HG02885 (cell line): ENCODE results near the gene GALNT2.

Experiments used
- ATAC-seq: cut with Tn5 transposase; IDR thresholded peaks from one replicate; pipeline ENCODE4 v1.9.1; 2021; ENCODE audit warnings: mild to moderate bottlenecking; ENCODE audit not compliant: unreplicated experiment, poor library complexity

Gene GALNT2

DNA sequence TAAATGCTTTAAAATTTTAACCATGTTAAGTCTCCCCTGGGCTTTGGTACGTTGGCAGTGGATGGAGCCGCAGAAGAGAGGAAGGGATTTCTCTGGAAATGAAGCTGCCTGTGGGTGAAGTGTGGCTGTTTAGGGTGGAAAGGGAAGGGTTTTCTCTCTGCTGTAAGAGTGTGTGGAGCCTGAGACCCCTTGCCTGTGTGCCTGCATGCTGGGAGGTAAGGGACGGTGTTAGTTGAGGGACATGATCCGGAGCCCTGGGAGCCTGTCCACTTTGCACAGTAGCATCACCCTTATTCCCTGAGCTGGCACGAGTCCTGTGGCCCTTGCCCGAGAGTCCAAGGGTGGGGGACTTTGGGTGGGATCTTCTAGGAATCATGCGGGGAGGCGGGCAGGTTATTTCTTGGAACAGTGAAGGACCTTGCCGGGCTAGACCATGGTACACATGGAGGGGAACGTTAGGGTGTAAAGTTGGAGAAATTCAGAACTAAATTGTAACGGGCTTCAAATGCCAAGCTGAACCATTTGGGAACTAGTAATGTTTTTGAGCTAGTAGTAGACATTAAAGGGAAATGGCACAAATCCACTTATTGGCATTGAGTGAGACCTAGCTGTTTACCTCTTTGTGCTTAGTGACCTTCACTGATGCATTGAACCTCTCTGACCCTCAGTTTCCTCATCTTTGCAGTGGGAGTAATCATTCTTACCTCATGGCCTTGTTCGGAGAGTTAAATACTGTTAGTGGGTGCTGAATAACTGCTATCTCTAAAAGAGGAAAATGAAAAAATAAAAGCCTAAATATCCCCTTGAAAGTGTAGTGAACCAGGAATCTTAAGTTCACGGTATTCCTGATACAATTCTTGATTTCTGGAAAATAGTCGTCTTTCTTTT lies 3.5 kb downstream of the GALNT2 start:
- ATAC-seq = no peak

DNA sequence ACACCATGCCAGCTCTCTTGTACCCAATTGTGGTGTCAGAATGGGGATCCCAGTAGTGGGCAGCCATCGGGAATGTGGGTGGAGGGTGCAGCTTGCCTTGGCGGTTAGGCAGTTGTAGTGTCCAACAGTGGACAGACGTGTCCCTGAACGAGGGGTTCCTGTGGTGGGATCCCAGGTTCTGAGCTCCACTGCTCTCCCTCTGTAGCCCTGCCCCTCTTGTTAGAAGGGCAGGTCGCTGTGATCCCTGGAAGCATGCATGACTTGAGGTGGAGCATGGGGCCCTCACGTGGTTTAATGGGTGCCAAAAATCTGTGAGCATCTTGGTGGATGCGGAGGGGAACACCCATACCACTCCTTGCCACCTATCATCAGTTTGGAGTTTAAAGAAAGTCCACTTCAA lies 4.3 kb downstream of the GALNT2 start:
- no peak for ATAC-seq

DNA sequence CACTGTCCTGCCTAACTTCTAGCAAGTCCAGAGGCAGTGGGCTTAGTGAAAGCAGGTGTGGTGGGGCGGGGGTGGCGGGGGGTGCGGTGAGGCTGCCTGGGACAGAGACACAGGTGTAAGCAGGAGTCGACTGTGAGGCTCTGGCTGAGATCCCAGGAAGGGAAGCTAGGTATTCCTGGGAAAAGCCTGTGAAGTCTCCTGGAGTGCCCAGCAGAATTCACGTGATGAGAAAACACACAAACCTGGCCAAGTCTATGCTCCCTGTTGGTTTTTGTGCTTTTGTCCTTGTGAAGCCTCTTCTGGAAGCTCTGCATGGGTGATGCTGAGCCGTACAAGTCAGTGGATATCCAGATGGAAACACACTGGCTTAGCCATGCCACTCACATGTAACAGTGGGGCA lies 5.3 kb downstream of the GALNT2 start:
- ATAC-seq = no peak

DNA sequence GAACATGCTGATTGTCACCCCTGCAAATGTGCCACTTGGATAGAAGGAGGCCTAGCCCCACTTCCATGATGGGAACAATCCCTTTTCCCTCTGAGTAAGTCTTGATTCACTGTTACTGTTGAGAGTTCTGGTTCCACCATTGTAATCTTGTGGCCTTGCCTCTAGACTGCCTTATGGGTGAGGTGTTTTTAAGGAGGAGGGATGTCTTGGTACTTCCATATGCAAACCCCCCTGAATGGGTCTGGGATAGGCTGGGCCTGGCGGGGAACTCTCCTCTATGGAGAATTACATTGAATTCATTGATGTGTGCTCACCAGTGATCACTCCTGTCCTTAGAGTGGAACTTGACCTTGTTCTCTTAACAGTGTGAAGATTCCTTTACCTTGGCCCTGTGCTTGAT lies 5.8 kb downstream of the GALNT2 start:
- no peak for ATAC-seq

DNA sequence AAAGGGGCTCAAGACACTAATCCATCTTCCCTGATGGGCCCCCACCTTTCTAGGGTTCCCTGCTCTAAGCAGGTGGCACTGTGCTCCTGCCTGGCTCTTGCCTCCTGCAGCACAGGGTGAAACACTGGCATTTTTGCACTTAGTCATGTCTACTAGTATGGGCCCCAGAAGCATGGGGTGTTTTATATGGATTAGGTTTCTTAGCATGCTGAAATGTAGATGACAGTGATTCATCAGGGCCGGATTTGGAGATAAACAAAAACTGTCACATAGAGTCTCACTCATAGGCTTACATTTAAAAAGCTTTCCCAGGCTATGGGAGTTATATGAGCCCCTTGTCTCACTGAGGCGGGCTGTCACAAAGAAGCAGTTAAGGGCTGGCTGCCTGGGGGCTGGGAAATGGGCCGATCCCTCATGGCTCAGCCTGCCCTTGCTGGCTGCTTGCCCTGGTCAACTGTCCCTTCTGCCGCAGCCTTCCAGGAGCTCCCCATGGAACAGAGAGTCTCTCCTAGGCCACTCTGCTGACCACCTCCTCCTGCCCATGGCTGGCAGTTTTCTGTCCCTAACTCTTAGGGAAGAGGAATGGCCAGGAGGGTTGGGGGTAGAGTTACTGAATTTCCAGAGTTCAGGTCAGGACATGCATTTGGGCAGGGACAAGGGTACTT lies 6.5 kb downstream of the GALNT2 start:
- ATAC-seq = no peak

DNA sequence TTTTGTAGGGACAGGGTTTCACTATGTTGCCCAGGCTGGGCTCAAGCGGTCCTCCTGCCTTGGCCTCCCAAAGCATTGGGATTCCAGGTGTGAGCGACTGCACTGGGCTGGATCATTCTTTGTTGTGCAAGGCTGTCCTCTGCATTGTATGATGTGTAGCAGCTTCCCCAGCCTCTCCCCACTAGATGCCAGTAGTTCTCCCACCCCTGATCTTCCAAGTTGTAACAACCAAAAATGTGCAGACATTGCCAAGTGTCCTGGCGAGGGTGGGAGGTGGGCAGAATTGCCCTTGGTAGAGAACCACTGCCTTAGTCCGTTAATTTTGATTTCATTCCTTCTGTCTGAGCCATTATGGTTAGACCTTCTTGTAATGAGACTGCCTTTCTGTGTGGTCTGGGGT lies 7.2 kb downstream of the GALNT2 start:
- no peak for ATAC-seq

DNA sequence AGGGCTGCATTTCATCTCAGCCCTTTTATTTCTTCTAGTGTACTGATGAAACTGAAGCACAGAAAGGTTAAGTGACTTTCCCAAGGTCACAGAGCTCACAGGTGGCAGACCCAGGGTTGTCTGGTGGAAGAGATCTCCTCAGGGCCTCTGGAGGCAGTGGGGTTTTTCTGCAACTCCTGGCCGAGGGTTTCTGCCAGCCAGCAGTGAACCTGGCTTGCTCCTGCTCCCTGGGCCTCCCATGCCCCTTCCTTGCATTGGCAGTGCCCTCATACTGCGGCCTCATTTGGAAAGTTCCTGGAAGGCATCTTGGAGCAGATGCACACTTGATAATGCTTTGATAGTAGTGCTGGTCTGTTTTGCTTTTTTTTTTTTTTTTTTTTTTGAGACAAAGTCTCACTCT lies 7.7 kb downstream of the GALNT2 start:
- ATAC-seq = no peak

DNA sequence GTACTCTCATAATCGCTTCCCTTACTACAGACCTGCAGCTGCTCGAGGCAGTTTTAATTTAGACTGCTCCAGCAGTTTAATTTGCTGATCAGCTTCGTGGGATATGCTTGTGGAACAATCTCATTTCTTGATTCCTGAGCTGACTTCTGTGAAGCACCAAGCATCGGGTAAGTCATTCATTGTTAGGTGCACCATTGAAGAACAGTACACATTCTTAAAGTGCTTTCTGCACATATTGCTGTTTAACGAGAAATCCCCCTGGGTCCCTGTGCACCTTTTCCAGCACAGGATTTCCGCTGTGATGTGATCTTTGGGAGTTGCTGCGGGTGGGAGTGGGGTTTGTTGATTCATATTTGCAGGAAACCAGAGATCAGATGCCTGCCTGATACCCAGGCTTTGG lies 9.1 kb downstream of the GALNT2 start:
- ATAC-seq = no peak

DNA sequence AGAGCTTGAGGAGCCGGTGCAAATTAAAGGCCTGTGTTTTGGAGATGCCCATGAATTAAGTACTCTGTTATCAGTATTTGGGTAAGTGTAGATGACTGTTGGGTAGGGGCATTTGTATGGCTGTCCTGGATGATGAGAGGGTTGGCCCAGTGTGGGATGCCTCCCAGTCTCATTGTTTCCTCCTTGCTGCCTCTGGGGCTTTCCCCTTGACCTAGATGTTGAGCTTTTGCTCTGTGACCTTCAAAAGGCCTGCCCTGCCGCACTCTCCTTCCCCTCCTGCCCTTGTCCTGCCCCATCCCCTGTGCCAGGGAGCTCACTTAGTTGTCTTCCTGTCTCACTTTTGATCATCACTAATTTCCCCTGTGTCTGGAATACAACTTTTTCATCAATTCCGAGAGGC lies 10.0 kb downstream of the GALNT2 start:
- ATAC-seq = no peak

DNA sequence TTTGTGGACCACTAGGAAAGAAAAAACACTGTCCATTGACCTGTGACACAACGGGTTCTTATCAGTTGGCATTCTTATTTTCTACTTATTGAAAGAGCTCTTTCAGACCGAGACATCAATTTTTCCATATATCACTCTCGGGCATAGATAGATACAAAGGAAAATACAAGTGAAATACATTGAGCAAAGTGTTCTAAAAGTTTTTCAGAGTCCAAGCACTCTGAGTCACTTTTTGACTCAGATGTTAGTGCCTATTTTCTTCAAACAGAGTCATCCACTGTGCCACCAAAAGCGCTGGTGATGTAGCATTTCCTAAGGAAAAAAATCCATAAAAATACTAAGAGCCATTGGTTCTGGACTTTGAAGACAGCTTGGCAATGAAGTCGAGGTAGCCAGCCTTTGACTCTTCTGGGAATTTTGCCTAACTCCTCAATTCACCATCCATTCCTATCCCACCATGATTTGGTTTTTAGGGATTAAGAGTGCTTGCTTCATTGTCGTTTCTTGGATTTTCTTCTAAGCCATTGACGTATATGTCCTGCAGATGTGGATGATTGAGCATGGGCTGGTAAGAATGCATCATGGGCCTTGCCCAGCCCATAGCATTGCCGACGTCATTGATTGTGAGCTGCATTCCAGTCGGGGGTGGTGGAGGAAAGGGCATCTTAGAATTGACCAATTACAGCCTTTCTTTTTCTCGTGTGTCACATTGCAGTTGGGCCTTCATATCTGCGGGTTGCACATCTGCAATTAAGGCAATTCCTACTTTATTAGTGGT lies 10.6 kb downstream of the GALNT2 start:
- ATAC-seq = no peak

DNA sequence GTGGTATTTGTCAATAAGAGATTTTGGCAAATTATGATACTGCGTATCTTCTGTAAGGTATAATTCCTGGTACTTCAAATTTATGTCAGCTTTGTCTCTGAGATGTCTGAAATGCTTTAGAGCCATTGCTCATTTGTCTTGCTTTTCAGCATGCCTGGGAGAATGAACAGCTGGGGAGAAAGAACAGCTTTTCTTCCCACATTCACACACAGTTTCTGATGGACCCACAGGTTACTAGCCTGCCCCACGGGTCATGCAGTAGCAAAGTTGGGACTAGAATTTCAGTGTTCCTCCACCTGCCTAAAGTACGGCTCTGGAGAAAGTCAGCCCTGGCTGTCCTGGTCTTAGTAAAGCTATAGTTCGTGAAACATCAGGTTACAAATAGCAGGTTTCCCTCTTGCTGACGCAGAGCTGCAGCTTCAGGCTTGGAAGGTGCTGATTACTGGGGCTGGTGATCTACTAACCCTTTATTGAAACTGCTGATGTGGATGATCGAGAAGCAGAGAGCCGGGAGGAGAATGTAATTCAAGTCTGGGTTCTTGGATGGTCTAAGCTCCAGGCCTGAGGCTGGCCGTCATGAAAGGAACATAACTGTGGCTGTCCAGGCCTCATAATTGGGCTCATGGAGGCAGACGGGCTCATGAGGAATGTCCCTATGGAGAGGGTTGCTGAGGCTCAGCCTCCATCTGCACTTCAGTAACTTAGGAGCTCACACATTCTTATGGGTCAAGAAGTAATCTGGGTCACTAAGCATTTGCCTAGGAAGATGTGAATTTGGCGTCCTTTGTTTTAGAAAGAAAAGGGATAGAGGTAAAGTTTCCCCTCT lies 12.4 kb downstream of the GALNT2 start:
- no peak for ATAC-seq

DNA sequence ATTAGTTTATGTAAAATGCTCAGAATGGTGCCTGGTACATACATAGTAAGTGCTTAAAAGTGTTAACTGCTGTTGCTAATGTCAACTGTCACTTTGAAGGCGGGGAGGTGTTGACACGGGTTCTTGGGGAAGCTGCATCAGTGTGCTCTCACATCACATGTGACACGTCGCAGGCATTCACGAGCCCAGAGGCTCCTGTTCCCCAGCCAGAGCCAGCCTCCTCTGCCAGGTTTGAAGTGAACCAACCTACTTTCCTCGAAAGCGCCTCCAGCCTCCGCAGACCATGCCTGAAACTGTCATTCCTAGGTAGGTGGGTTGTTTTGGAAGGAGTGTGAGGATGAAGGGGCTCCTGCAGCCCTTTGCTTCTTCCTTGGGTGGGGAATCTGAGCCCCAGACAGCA lies 13.8 kb downstream of the GALNT2 start:
- ATAC-seq = no peak

DNA sequence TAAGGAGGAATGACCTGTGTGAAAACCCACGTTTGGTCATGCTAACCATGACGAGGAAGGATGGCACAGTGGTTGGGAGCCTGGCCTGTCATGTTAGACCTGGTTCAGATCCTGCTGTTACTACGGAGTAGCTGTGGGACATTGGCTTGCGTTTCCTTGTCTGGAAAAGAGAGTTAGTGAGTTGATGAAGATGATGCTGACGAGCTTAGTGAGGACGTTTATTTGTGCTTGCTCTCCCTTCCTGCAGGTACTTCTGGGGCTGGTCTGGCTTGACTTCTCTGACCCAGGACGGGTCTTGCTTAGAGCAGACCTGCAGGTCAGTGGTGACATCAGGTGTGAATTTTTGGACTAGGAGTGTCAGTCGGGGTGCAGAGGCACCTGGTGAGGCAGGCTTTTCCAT lies 14.7 kb downstream of the GALNT2 start:
- ATAC-seq = no peak

DNA sequence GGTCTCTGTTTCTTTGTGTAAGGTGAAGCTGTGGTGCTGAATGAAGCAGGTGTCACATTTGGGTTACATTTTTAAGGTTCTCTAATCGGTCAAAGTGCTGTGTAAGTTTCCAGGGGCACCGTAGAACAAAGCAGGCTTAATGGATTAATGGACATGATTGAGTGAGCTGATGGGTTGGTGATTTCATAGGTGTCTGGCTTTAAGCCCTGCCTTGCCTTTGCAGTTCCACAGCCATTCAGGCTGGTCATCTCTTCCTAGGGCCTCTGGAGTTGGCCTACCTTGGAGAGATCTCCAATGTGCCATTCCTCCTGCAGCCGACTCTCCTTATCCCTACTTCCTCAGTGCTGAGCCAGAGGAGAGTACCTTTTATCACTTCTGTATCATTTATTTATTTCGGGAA lies 15.2 kb downstream of the GALNT2 start:
- ATAC-seq = no peak

DNA sequence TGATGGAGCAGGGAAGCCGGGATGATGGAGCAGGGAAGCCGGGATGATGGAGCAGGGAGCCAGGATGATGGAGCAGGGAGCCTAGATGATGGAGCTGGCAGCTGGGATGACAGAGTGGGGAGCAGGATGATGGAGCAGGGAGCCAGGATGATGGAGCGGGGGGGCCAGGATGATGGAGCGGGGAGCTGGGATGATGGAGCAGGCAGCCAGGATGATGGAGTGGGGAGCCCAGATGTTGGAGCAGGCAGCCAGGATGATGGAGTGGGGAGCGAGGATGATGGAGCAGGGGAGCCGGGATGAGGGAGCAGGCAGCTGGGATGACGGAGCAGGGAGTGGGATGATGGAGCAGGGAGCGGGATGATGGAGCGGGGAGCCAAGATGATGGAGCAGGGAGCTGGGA lies 16.0 kb downstream of the GALNT2 start:
- no peak for ATAC-seq

DNA sequence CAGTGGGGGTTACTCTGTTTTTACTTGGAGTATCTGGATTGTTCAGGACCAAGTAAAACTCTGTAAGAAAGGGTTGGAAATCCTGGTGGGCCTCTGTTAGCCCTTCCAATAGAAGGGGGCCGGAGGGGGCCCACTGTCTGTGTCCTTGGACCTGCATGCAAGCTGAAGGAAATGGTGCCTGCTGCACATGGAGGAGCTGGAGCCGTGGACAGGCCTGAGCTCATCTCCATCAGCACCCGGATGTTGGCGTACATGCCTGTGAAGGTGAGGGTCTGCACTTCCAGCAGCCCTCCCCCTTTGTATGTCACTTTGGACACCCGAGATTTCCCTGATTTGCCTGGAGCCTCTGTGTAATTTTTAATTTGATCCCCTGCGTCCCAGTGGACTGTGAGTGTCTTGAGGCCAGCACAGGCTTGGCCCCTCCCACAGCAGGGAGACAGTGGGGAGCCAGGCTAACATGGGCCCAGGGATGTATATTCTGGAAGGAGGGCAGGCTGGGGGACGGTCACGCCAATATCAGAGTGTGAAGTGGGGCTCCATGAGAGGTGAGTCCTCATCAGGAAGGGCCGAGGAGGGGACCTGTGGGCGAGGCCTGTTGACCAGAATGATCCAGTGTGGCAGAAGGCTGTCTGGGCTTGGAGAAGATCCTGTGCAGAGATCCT lies 16.8 kb downstream of the GALNT2 start:
- ATAC-seq = no peak

DNA sequence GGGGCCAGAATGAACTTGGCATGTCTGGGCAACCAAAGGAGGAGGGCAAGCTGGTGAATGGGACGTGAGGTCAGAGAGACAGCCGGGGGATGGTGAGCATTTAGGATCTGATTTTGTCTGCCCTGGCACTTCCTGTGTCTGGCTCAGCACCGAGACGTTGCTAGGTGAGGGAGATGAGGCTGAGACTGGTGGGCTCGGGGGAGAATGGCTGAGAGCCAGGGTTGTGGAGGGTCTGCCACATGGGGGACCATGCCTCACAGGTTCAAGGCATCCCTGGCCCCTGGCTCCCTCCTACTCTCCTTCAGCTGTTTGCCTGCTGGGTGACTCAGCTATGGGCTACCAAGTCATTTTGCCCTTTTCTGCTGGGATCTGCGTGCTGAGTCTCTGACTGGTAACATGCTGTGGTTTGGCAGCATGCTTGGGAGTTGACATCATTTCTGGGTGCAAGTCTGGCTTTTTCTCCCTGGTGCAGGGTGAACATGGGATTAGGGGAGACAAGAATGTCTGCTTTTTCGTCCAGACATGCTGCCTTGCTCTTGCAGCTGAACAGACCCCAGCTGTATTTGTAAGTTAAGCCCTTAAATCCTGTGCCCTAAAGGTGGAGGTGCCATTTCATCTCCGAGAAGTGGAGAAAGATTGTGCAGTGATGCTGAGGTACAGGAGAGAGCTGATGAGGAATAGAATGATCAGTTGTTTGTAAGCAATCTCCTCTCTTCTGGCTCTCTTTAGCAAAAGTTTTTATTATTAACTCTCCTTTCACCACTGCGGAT lies 17.6 kb downstream of the GALNT2 start:
- no peak for ATAC-seq

DNA sequence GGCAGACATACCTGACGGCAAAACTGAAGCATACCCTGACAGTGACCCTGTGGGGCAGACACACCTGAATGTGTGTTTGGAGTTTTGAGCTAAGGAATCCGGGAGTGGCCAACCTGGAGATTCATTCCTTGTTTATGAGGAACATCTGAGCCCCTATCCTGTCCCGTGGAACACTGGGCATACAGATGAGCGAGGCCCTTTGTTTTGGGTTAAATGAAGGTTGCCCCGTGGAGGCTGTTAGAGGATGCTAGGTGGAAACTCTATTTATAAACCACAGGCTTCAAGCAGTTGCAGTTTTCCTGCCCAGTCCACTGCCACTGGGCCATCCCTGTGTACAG lies 18.1 kb downstream of the GALNT2 start:
- no peak for ATAC-seq

DNA sequence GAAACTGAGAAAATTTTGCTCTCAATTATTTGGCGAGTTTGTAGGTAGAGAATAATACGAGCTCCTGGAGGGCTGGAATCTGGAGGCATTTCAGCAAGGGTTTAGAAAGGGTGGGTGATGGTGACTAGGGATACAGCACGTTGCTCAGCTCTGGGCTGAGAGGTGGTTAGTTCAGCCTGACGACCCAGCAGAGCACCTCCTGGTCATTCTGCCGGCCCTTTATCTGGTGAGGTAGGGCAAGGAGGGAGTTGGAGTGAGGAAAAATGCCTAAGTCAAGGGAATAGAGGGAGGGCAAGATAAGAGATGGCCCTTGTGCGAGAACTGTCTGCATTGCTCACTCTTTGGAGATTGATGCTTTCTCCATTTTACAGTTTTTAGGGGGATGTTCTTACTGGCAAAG lies 19.1 kb downstream of the GALNT2 start:
- ATAC-seq = no peak
